HG03139 (cell line): ENCODE measurements around the gene HACD2.

Experiments used
- ATAC-seq: cut with Tn5 transposase; IDR thresholded peaks from one replicate; pipeline ENCODE4 v1.9.1; 2021; ENCODE audit not compliant: unreplicated experiment

Gene HACD2

DNA sequence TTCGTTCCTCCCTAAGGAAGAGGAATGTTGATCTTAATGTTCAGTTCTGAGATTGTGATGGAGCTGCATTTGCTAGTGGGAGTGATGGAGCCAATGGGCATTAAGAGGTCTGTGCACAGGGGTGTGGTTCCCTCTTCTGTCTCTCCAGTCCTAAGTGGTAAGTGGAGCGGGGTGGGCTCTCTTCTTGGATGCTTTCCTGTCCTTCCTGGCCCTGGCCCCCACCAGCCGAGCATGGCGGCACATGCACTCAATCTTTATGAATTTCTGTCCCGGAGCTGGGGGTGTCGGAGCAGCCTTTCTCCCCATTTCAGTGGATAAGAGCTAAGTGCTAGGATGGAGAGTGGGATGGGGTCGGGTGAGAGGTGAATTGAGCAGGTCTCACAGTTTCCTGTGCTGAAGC lies 98.4 kb downstream of the HACD2 start:
- ATAC-seq, result no peak

GRCh38 chr3:123485551-123485950 lies 99.3 kb downstream of the HACD2 start:
- ATAC-seq, result no peak

- ATAC-seq, result no peak
Observed at GRCh38 chr3:123483146-123483545, 101.7 kb downstream of the HACD2 start.

DNA sequence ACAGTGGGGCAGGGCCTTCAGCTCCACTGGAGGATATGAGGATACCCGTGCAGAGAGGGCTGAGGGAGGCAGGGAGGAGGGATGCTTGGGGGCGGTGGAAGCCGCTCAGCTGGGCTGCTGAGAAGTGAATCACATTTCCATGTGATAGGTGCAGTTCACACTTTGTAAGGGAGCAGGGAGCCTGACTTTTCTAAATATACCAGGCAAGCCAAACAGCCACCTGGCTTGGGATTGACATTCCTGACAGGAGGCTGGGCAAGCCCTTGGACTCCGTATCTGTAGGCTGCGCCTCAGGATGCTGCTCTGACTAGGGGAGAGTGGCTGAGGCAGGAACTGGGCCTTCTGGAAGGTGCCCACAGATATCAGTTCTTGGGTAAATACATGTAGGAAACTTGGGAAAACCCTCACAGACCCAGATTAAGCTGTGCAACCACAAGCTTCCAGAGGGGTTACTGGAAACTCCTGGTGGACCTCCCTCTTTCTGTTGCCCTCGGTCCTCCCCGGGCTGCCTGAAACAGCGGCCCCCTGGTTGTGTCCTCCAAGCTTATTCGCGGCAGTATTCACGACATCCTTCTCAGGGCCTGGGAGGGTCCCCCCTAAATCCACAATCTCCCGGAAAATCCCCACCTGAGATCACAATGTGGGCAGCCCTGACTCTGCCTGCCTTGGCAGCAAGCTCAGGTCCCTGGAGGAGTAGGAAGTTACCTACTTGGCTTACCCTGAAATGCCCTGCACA lies 103.0 kb downstream of the HACD2 start:
- no peak for ATAC-seq

- no peak for ATAC-seq
Observed at GRCh38 chr3:123481071-123481470, 103.8 kb downstream of the HACD2 start.

DNA sequence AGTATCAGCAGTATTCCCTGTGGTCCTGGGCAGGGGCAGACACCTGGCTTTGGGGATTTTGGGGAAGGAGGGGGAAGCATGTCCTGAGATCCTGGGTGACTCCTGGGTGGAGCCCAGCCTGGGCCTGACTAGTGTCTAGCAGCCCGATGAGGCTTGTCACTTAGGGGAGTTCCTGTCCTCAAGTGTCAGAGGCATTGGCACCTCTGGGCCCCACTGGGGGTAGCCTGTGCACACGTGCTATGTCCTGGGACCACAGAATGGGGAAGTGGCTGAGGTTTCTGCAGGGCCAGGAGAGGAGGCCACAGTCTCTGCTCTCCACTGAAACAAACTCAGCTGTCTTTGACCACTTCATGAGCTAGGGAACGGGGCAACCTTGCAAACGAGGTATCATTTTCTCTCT lies 104.4 kb downstream of the HACD2 start:
- no peak for ATAC-seq

- ATAC-seq, result no peak
Observed at GRCh38 chr3:123479891-123480290, 105.0 kb downstream of the HACD2 start.

DNA sequence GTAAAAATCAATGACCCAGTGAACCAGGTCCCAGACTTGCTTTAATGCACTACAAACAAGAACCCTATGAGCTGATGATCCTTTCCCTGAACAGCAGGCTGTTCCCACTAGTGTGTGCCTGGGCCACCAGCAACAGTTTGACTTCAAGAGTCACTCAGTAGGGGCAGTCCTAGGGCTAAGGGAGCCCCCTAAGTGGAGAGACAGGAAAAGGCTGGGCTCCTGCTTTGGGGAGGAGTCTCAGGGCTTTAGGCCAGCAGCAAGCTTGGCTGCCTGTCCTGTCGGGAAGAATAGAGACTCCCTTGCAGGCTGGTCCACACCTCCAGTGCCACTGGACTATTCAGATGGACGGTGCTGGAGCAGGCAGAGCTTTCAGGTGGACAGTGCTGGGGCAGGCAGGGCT lies 106.5 kb downstream of the HACD2 start:
- no peak for ATAC-seq

DNA sequence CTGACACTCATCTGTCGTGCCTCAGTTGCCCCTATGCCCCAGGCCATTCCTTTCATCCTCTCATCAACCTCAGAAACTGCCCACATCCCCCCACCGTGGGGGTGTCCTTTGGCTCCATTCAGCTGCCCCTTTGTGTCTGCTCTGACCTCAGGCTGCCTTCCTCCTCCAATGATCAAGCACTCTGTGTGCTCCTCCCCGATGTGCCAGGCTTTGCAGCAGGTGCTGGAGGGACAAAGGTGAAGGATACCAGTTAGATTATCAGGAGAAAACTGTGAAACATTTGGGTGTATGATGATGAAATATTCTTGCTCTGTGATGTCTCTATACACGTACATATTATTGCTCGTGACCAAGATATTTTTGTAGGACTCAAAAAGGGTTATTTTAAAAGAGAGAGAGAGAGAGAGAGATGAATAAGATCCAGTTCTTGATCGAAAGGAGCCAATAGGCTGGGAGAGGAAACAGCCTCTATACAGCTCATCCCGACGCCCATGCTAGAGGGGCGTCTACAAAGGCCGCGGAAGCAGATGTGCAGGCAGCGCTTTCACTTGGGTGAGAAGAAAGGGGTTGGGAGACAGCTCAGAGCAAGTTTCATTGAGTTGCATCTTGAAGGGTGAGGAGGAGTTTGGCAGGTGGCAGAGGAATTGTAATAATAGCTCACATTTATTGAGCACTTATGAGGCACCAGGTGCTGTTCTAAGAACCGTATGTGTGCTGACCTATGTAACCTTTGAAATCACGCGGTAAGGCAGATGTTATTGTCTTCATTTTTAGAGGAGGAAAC lies 107.7 kb downstream of the HACD2 start:
- no peak for ATAC-seq

- ATAC-seq, result no peak
Observed at GRCh38 chr3:123475786-123476185, 109.1 kb downstream of the HACD2 start.

DNA sequence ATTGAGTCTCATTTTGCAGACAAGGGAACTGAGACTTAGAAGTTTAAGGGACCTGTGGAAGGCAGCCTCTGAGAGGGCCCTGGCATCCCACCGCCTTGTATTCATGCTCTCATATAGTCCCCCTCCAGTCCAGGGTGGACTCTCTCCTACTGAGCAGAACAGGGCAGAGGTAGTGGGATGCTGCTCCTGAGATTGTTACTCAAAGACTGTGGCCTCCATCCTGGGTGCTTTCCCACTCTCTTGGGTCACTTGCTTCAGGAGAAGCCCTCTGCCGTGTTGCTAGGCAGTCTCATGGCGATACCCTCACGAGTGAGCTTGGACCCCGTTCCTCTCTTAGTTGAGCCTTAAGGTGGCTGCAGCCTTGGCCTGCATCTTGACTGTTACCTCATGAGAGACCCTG lies 113.7 kb downstream of the HACD2 start:
- no peak for ATAC-seq

GRCh38 chr3:123469323-123469995 lies 115.4 kb downstream of the HACD2 start:
- ATAC-seq, result no peak

- no peak for ATAC-seq
Observed at GRCh38 chr3:123467046-123467445, 117.8 kb downstream of the HACD2 start.

- no peak for ATAC-seq
Observed at GRCh38 chr3:123464211-123464610, 120.6 kb downstream of the HACD2 start.

- no peak for ATAC-seq
Observed at GRCh38 chr3:123459862-123460261, 125.0 kb downstream of the HACD2 start.

DNA sequence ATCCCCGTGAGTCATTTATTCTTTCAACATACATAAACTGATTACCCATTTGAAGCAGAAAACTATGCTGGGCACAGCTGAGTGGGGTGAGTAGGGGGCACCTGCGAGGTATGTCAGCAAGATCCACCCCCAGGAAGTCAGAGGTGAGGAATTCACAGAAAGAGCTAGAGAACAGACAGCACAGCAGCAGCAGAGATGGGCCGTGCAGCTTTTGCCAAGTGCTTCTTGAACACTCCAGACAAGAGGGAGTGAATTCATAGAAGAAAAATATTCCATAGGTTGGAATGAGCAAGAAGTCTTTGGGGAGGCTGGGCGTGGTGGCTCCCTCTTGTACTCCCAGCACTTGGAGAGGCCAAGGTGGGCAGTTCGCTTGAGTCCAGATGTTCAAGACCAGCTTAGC lies 126.6 kb downstream of the HACD2 start:
- no peak for ATAC-seq

GRCh38 chr3:123457841-123458240 lies 127.0 kb downstream of the HACD2 start:
- no peak for ATAC-seq

GRCh38 chr3:123453675-123454074 lies 131.2 kb downstream of the HACD2 start:
- ATAC-seq, result no peak

DNA sequence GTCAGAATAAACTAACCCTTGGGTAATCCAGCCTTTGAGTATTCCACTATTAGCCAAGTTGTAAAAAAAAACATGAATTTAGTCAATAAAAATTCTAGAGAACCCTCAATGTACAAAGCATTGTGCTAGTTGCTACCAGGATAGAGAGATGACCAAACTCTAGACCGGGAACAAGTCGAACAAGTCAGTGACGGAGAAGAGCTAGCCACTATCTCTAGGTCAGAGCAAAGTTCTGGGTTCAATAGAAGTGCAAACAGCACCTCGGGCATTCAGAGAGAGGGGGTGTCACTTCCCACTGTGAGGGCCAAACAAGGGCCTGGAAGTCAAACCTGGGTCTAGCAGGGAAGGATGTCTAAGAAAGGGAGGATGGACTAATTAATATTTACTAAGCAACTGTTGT lies 133.7 kb downstream of the HACD2 start:
- ATAC-seq, result no peak

DNA sequence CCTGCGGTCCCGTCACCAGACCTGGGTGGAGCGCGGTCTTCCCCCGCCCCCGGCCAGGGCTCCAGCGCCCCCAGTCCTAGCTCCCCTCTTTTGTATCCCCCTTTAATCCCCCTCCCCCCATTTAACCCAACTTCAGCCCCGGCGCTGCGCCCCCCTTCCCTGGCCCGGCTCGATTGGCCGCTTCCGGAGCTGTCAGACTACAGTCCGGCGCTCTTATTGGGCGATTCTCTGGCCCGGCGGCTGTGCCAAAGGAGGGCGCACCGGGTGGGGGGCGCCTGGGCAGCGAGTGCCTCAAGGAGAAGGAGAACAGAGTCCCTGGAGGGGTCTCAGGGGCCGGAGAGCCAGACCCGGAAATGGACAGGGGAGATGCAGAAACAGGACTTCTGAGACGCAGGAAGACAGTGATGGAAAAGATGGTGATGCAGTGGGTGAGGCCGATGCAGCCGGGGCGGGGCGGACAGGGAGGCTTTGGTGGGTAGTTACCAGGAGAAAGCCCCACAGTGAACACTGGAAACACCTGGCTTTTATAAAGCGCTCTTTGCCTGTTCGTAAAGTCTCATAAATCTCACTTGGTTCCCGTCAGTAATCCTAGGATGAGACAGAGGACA lies 134.8 kb downstream of the HACD2 start:
- no peak for ATAC-seq
